ENCODE data around the gene CHAF1A.

Gene CHAF1A

GRCh38 chr19:4365791-4366665 lies 36.4 kb upstream of the CHAF1A start:
- DNase-seq (ENCODE audit: low read depth in 3 of 3): no peak

GRCh38 chr19:4366666-4367335 lies 35.6 kb upstream of the CHAF1A start:
- DNase-seq (ENCODE audit: low read depth in 3 of 3): no peak

- DNase-seq (ENCODE audit: low read depth in 3 of 3): no peak
These were observed 35.1 kb upstream of the CHAF1A start for GRCh38 chr19:4367336-4367723.

- no peak for DNase-seq (ENCODE audit: low read depth in 3 of 3)
These were observed 34.7 kb upstream of the CHAF1A start for GRCh38 chr19:4367781-4368127.

GRCh38 chr19:4368128-4368820 lies 34.2 kb upstream of the CHAF1A start:
- no peak for DNase-seq (ENCODE audit: low read depth in 3 of 3)

- peak; percentile 26 to 72 (median 43) for DNase-seq (ENCODE audit: low read depth in 3 of 3)
These were observed 33.1 kb upstream of the CHAF1A start for GRCh38 chr19:4369109-4369887.

GRCh38 chr19:4369888-4370260 lies 32.6 kb upstream of the CHAF1A start:
- peak; percentile 59 to 80 (median 69) for DNase-seq (ENCODE audit: low read depth in 3 of 3)

- no peak for DNase-seq (ENCODE audit: low read depth in 3 of 3)
These were observed 31.9 kb upstream of the CHAF1A start for GRCh38 chr19:4370418-4371041.

- no peak for DNase-seq (ENCODE audit: low read depth in 3 of 3)
These were observed 30.9 kb upstream of the CHAF1A start for GRCh38 chr19:4371247-4372164.

- DNase-seq (ENCODE audit: low read depth in 3 of 3): no peak
These were observed 30.1 kb upstream of the CHAF1A start for GRCh38 chr19:4372165-4373012.

- DNase-seq (ENCODE audit: low read depth in 3 of 3): no peak
These were observed 29.4 kb upstream of the CHAF1A start for GRCh38 chr19:4373013-4373367.

- no peak for DNase-seq (ENCODE audit: low read depth in 3 of 3)
These were observed 28.6 kb upstream of the CHAF1A start for GRCh38 chr19:4373601-4374497.

GRCh38 chr19:4374498-4375163 lies 27.8 kb upstream of the CHAF1A start:
- DNase-seq (ENCODE audit: low read depth in 3 of 3): no peak

- no peak for DNase-seq (ENCODE audit: low read depth in 3 of 3)
These were observed 27.0 kb upstream of the CHAF1A start for GRCh38 chr19:4375164-4376027.

GRCh38 chr19:4376028-4376670 lies 26.3 kb upstream of the CHAF1A start:
- no peak for DNase-seq (ENCODE audit: low read depth in 3 of 3)

GRCh38 chr19:4376671-4376990 lies 25.8 kb upstream of the CHAF1A start:
- DNase-seq (ENCODE audit: low read depth in 3 of 3): no peak

Data from stimulated activated CD4-positive, alpha-beta T cell treated with anti-CD3 and anti-CD28 coated beads, TNF-alpha, amount 100 ng/mL, for 24 hours (primary cell).